Type B pancreatic cell (in vitro differentiated cells): Measurements from ENCODE around the gene PARD6B. TPM values are rescaled to one million over a fixed set of nuclear protein-coding genes. Genes with fewer than 3 reads are reported as not detected.

Source experiments
- DNase-seq: peaks from one replicate; pipeline ENCODE4 v3.0.0; 2021; ENCODE audit warnings: mixed read lengths; ENCODE audit not compliant: unreplicated experiment; ENCODE audit errors: extremely low spot score
- H3K27ac Mint-ChIP-seq: 2 replicates; pipeline ENCODE4 v1.8.0; 2021; ENCODE audit warnings: mild to moderate bottlenecking, mixed read lengths
- H3K27me3 Mint-ChIP-seq: 2 replicates; pipeline ENCODE4 v1.8.0; 2021; ENCODE audit warnings: mixed read lengths
- H3K36me3 Mint-ChIP-seq: 2 replicates; pipeline ENCODE4 v1.8.0; 2021; ENCODE audit warnings: mixed read lengths
- H3K4me1 Mint-ChIP-seq: one replicate; pipeline ENCODE4 v1.8.0; 2021; ENCODE audit warnings: mixed read lengths; ENCODE audit not compliant: unreplicated experiment
- H3K4me3 Mint-ChIP-seq: 2 replicates; pipeline ENCODE4 v1.8.0; 2021; ENCODE audit warnings: mild to moderate bottlenecking, mixed read lengths
- H3K9me3 Mint-ChIP-seq: 2 replicates; pipeline ENCODE4 v1.8.0; 2021; ENCODE audit warnings: mixed read lengths
- total RNA-seq: library from RNA; stranded (reverse); gene quantifications from 2 replicates; pipeline ENCODE4 v1.2.1, GENCODE V29; 2021; ENCODE audit warnings: low replicate concordance
- TF ChIP-seq, protein P1 (sequence below): fragments of 200-600 bp; sonication (generic); conservative IDR thresholded peaks from 2 replicates; pipeline ENCODE4 v1.5.0; 2021; ENCODE audit warnings: antibody characterized with exemption, mild to moderate bottlenecking

Gene PARD6B
- total RNA-seq, 1 donor from 2014 or later = 27.7 TPM

DNA sequence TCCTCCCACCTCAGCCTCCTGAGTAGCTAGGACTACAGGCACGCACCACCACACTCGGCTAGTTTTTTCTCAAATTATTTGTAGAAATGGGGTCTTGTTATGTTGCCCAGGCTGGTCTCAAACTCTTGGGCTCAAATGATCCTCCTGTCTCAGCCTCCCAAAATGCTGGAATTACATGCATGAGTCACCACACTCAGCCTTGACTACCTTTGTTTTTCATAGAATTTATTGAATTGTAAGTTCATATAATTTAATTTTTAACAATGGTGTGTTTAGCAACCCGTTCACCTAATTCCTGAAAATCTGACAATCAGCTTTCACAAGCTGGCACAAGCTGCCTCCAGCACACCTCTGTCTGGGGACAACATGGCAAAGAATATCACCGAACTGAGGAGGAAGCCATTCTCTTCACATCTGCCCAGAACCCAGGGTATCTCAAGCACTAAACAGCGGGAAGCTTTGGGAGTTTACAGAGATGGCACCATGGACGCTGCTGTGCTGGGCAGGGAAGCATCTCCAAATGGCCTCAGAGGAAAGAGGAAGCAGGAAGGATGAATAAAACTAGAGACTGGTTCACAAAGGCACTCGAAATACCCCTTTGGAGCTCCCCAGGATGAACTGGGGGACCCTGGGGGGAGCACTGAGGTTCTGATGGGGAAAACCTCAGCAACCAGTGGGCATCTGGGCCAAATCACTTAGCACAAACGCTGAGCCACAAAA, 43.0 kb upstream of the PARD6B start:
- H3K36me3 Mint-ChIP-seq = no peaks in the 10 kb centered on the region
- H3K27ac Mint-ChIP-seq = no peak overlapping the region
- H3K4me3 Mint-ChIP-seq = no peak overlapping the region

GRCh38 chr20:50689864-50690649, 41.3 kb upstream of the PARD6B start:
- Mint-ChIP-seq H3K4me3 (peak overlapping the region; percentile 77), H3K27ac (no peak overlapping the region), H3K4me1 (peaks cover 38% of the 10 kb centered on the region), H3K9me3 (no peaks in the 10 kb centered on the region), H3K36me3 (no peaks in the 10 kb centered on the region), H3K27me3 (peaks cover 28% of the 10 kb centered on the region)
- DNase-seq = no peak
- TF ChIP-seq, protein P1, sequence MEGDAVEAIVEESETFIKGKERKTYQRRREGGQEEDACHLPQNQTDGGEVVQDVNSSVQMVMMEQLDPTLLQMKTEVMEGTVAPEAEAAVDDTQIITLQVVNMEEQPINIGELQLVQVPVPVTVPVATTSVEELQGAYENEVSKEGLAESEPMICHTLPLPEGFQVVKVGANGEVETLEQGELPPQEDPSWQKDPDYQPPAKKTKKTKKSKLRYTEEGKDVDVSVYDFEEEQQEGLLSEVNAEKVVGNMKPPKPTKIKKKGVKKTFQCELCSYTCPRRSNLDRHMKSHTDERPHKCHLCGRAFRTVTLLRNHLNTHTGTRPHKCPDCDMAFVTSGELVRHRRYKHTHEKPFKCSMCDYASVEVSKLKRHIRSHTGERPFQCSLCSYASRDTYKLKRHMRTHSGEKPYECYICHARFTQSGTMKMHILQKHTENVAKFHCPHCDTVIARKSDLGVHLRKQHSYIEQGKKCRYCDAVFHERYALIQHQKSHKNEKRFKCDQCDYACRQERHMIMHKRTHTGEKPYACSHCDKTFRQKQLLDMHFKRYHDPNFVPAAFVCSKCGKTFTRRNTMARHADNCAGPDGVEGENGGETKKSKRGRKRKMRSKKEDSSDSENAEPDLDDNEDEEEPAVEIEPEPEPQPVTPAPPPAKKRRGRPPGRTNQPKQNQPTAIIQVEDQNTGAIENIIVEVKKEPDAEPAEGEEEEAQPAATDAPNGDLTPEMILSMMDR = no peak

More for the DNA sequence above, 43.0 kb upstream of the PARD6B start:
- TF ChIP-seq, protein P1 = no peak
- H3K27me3 Mint-ChIP-seq = peaks cover 29% of the 10 kb centered on the region
- DNase-seq = no peak
- H3K4me1 Mint-ChIP-seq = peaks cover 31% of the 10 kb centered on the region
- H3K9me3 Mint-ChIP-seq = no peaks in the 10 kb centered on the region

GRCh38 chr20:50690650-50691572, 40.5 kb upstream of the PARD6B start, which contains the start of gene RIPOR3:
RIPOR3 (minus strand) TSS chr20:50691542; CDS start chr20:50691128, 414 bp downstream.
- Mint-ChIP-seq H3K27ac (peak within 1 kb of the TSS; percentile 80), H3K4me3 (peak within 1 kb of the TSS; percentile 83), H3K36me3 (no peaks in the 10 kb centered on the region), H3K4me1 (peaks cover 41% of the 10 kb centered on the region), H3K9me3 (no peaks in the 10 kb centered on the region), H3K27me3 (peaks cover 28% of the 10 kb centered on the region)
- TF ChIP-seq, protein P1 = no peak
- DNase-seq = no peak

GRCh38 chr20:50691573-50692551, 39.5 kb upstream of the PARD6B start:
- peak overlapping the region; percentile 80 for H3K27ac Mint-ChIP-seq
- peaks cover 39% of the 10 kb centered on the region for H3K4me1 Mint-ChIP-seq
- no peak for DNase-seq
- no peaks in the 10 kb centered on the region for H3K36me3 Mint-ChIP-seq
- peaks cover 28% of the 10 kb centered on the region for H3K27me3 Mint-ChIP-seq
- peak overlapping the region; percentile 83 for H3K4me3 Mint-ChIP-seq
- no peaks in the 10 kb centered on the region for H3K9me3 Mint-ChIP-seq
- TF ChIP-seq, protein P1 = no peak
